CD14-positive monocyte (primary cell): ENCODE data around the gene CSRP3. TPM values are rescaled to one million over a fixed set of nuclear protein-coding genes. Genes with fewer than 3 reads are reported as not detected.

Source experiments
- DNase-seq, 3 donors: peaks; one replicate each; pipeline ENCODE4 v3.0.0-alpha.2; 2011 to 2022
- H2AFZ ChIP-seq: 2 replicates; pipeline ENCODE4 v1.6.0; 2012; ENCODE audit warnings: mild to moderate bottlenecking, low read depth, low read length, inconsistent platforms; ENCODE audit not compliant: insufficient read depth, poor library complexity, severe bottlenecking
- H3K27ac ChIP-seq, 2 donors: 1 replicate in 1 of 2; 2 replicates in 1 of 2; pipeline ENCODE4 v1.5.1; 2012 to 2013; ENCODE audit warnings: low read length in 2 of 2, control low read depth in 1 of 2, inconsistent platforms in 1 of 2, low read depth in 1 of 2, mild to moderate bottlenecking in 1 of 2
- H3K27me3 ChIP-seq, 2 donors: one replicate each; pipeline versions ENCODE4 v1.6.0 to v1.6.1; 2011 to 2013; ENCODE audit warnings: low read length in 2 of 2; ENCODE audit not compliant: control insufficient read depth in 2 of 2, insufficient read depth in 2 of 2
- H3K36me3 ChIP-seq, 2 donors: replicated peaks in 1 of 2; 1 replicate in 1 of 2; 2 replicates in 1 of 2; pipeline versions ENCODE4 v1.5.1 to v1.6.1; 2012 to 2013; ENCODE audit warnings: low read length in 2 of 2, control low read depth in 1 of 2, inconsistent platforms in 1 of 2, mild to moderate bottlenecking in 1 of 2; ENCODE audit not compliant: insufficient read depth in 2 of 2, control insufficient read depth in 1 of 2
- H3K4me1 ChIP-seq, 2 donors: 1 replicate in 1 of 2; 2 replicates in 1 of 2; pipeline versions ENCODE4 v1.5.1 to v1.6.1; 2012 to 2013; ENCODE audit warnings: low read length in 2 of 2, control low read depth in 1 of 2, inconsistent platforms in 1 of 2, mild to moderate bottlenecking in 1 of 2, moderate library complexity in 1 of 2; ENCODE audit not compliant: insufficient read depth in 2 of 2, control insufficient read depth in 1 of 2
- H3K4me2 ChIP-seq: replicated peaks from 2 replicates; pipeline ENCODE3; 2012; ENCODE audit warnings: low read length, moderate library complexity, mild to moderate bottlenecking; ENCODE audit not compliant: poor library complexity, severe bottlenecking; ENCODE audit errors: extremely low read depth
- H3K4me3 ChIP-seq, 3 experiments: fragments of 200-600 bp in 1 of 3; sonication (generic) in 1 of 3; replicated peaks in 1 of 3; 1 replicate in 2 of 3; 2 replicates in 1 of 3; pipeline ENCODE4 v1.5.1; 2011 to 2013; ENCODE audit warnings: low read length in 3 of 3, mild to moderate bottlenecking in 3 of 3, control low read depth in 2 of 3, low read depth in 2 of 3, inconsistent platforms in 1 of 3, moderate library complexity in 1 of 3
- H3K79me2 ChIP-seq: 2 replicates; pipeline ENCODE4 v1.6.0; 2012; ENCODE audit warnings: mild to moderate bottlenecking, control low read depth, inconsistent platforms, low read length, moderate library complexity; ENCODE audit not compliant: insufficient read depth
- H3K9ac ChIP-seq: 2 replicates; pipeline ENCODE4 v1.6.0; 2017; ENCODE audit warnings: low read length, mild to moderate bottlenecking; ENCODE audit not compliant: insufficient read depth, poor library complexity, severe bottlenecking
- H3K9me3 ChIP-seq, 2 donors: replicated peaks in 1 of 2; 1 replicate in 1 of 2; 2 replicates in 1 of 2; pipeline versions ENCODE4 v1.5.1 to v1.6.1; 2012 to 2013; ENCODE audit warnings: low read length in 2 of 2, control low read depth in 1 of 2; ENCODE audit not compliant: control insufficient read depth in 1 of 2, insufficient read depth in 1 of 2
- H4K20me1 ChIP-seq: 2 replicates; pipeline ENCODE4 v1.6.0; 2012; ENCODE audit warnings: mild to moderate bottlenecking, low read length, control low read depth, moderate library complexity; ENCODE audit not compliant: insufficient read depth
- H3K27ac Mint-ChIP-seq, 7 donors: one replicate each; pipeline ENCODE4 v1.8.0; 2020; ENCODE audit warnings: mild to moderate bottlenecking in 7 of 7, mixed read lengths in 7 of 7, moderate library complexity in 6 of 7, inconsistent platforms in 2 of 7
- H3K27me3 Mint-ChIP-seq, 3 donors: one replicate each; pipeline ENCODE4 v1.8.0; 2021 to 2022; ENCODE audit warnings: low read depth in 3 of 3, mild to moderate bottlenecking in 3 of 3, mixed read lengths in 3 of 3, moderate library complexity in 3 of 3, inconsistent platforms in 1 of 3
- H3K36me3 Mint-ChIP-seq, 2 donors: one replicate each; pipeline ENCODE4 v1.8.0; 2020; ENCODE audit warnings: mixed read lengths in 2 of 2, inconsistent platforms in 1 of 2, mild to moderate bottlenecking in 1 of 2
- H3K4me1 Mint-ChIP-seq: one replicate; pipeline ENCODE4 v1.8.0; 2020; ENCODE audit warnings: mild to moderate bottlenecking, mixed read lengths
- H3K4me3 Mint-ChIP-seq, 2 donors: one replicate each; pipeline ENCODE4 v1.8.0; 2020; ENCODE audit warnings: mild to moderate bottlenecking in 2 of 2, mixed read lengths in 2 of 2, moderate library complexity in 1 of 2
- H3K9me3 Mint-ChIP-seq, 7 donors: one replicate each; pipeline ENCODE4 v1.8.0; 2020 to 2022; ENCODE audit warnings: mixed read lengths in 7 of 7, mild to moderate bottlenecking in 6 of 7, moderate library complexity in 6 of 7, inconsistent platforms in 2 of 7
- CTCF ChIP-seq: fragments of 200-600 bp; IDR thresholded peaks from one replicate; pipeline ENCODE4 v1.8.0; 2022; ENCODE audit warnings: antibody characterized with exemption, mild to moderate bottlenecking
- WGBS: methylation state at CpG from one replicate; pipeline ENCODE4 v1.1.5; 2013; ENCODE audit warnings: missing lambda C conversion rate; ENCODE audit not compliant: insufficient coverage; 5-methylcytosine and 5-hydroxymethylcytosine counted together
- intact Hi-C, 2 donors: fragments of 100-400 bp; cut with micrococcal nuclease; formaldehyde crosslinking; loops; one replicate each; pipeline versions ENCODE4 v1.15.0 to v1.15.1; 2023
- polyA plus RNA-seq, 3 donors: library from polyadenylated mRNA; depleted of rRNA in 1 of 3; unstranded in 2 of 3; stranded (reverse) in 1 of 3; fragments of 300-500 nt in 2 of 3; fragments of >200 nt in 1 of 3; fragmentation: Illumina TruSeq in 2 of 3; gene quantifications; 1 replicate in 2 of 3; 2 replicates in 1 of 3; pipeline ENCODE4 v1.2.3, GENCODE V29; 2012 to 2021

Gene CSRP3
- polyA plus RNA-seq, 3 donors: not detected

GRCh38 chr11:19237813-19238212 is 36.0 kb upstream of the CSRP3 start:
- 87% methylated on average over 4 of the region's 5 CpGs for WGBS
- peak overlapping the region in 2 of 7 donors; percentile 27 to 50 for H3K27ac Mint-ChIP-seq
- H3K9me3 Mint-ChIP-seq: peaks cover 0 to 2% (median 0%) of the 10 kb centered on the region in 7 donors
- Histone ChIP-seq H3K36me3 (peaks cover 21 to 42% of the 10 kb centered on the region in 2 donors), H3K4me1 (peaks cover 22 to 25% of the 10 kb centered on the region in 2 donors), H3K9me3 (no peaks in the 10 kb centered on the region), H4K20me1 (no peaks in the 10 kb centered on the region), H3K79me2 (peaks cover 39% of the 10 kb centered on the region), H3K4me2 (no peak overlapping the region), H3K9ac (no peak overlapping the region), H3K27me3 (peaks cover 0 to 6% of the 10 kb centered on the region in 2 donors), H2AFZ (no peak overlapping the region), H3K27ac (no peak overlapping the region), H3K4me3 (no peak overlapping the region)
- H3K4me1 Mint-ChIP-seq: peaks cover 30% of the 10 kb centered on the region
- H3K27me3 Mint-ChIP-seq: peaks cover 3 to 6% (median 4%) of the 10 kb centered on the region in 3 donors
- no peak overlapping the region for H3K4me3 Mint-ChIP-seq
- TF ChIP-seq CTCF: no peak
- intact Hi-C loops: no loop called here
- peaks cover 28 to 51% of the 10 kb centered on the region in 2 donors for H3K36me3 Mint-ChIP-seq
- no peak for DNase-seq

- Histone ChIP-seq H3K4me3 (no peak overlapping the region), H3K4me1 (peaks cover 18 to 20% of the 10 kb centered on the region in 2 donors), H3K9ac (no peak overlapping the region), H3K27ac (no peak overlapping the region), H3K4me2 (no peak overlapping the region), H2AFZ (no peak overlapping the region), H3K27me3 (peaks cover 0 to 6% of the 10 kb centered on the region in 2 donors), H3K9me3 (no peaks in the 10 kb centered on the region), H4K20me1 (no peaks in the 10 kb centered on the region), H3K36me3 (peaks cover 21 to 47% of the 10 kb centered on the region in 2 donors), H3K79me2 (peaks cover 39% of the 10 kb centered on the region)
- H3K27me3 Mint-ChIP-seq: peaks cover 3 to 6% (median 4%) of the 10 kb centered on the region in 3 donors
- no peak for TF ChIP-seq CTCF
- DNase-seq: no peak
- 100% methylated on average over 4 of the region's 8 CpGs for WGBS
- peaks cover 26% of the 10 kb centered on the region for H3K4me1 Mint-ChIP-seq
- H3K36me3 Mint-ChIP-seq: peaks cover 29 to 51% of the 10 kb centered on the region in 2 donors
- intact Hi-C loops: no loop called here
- peak overlapping the region in 1 of 7 donors; percentile 27 for H3K27ac Mint-ChIP-seq
- no peak overlapping the region for H3K4me3 Mint-ChIP-seq
- H3K9me3 Mint-ChIP-seq: peaks cover 0 to 2% (median 0%) of the 10 kb centered on the region in 7 donors
These were observed 35.6 kb upstream of the CSRP3 start for GRCh38 chr11:19237381-19237780.
